ENCODE measurements around the gene GTSE1.

The GTSE1 gene

GRCh38 chr22:46377525-46378425, 81.1 kb downstream of the GTSE1 start:
- Histone ChIP-seq H4K91ac (ENCODE audit: low read length) (no peak overlapping the region), H3K4me3 (ENCODE audit: insufficient read depth in 1 of 2, low read depth in 1 of 2, low read length in 2 of 2) (no peak overlapping the region), H3K4me2 (ENCODE audit: low read length, poor library complexity, severe bottlenecking) (peak overlapping the region; percentile 47), H2BK5ac (ENCODE audit: low read depth, low read length, poor library complexity, severe bottlenecking) (peak overlapping the region; percentile 96), H3K27ac (ENCODE audit: low read length, poor library complexity, severe bottlenecking) (peak overlapping the region; percentile 93), H3K9me3 (ENCODE audit: control insufficient read depth, low read length) (peaks cover 13% of the 10 kb centered on the region), H3K14ac (ENCODE audit: low read length in 2 of 2) (no peak overlapping the region), H2BK15ac (ENCODE audit: low read depth, poor library complexity, severe bottlenecking) (no peak overlapping the region), H2AK5ac (ENCODE audit: low read length, severe bottlenecking) (peak overlapping the region; percentile 85), H3K18ac (ENCODE audit: low read depth in 1 of 2, low read length in 2 of 2) (no peak overlapping the region), H3K23ac (ENCODE audit: low read length in 2 of 2) (no peak overlapping the region), H4K8ac (ENCODE audit: low read length) (no peak overlapping the region), H2BK120ac (ENCODE audit: low read depth, low read length) (no peak overlapping the region), H3K4ac (ENCODE audit: low read depth in 1 of 2, low read length in 2 of 2) (no peak overlapping the region), H3K9ac (ENCODE audit: low read length) (no peak overlapping the region), H2AFZ (ENCODE audit: low read depth, low read length) (no peak overlapping the region), H3K36me3 (ENCODE audit: control insufficient read depth in 1 of 2, insufficient read depth in 2 of 2, low read depth in 1 of 2, low read length in 2 of 2) (peaks cover 0 to 45% of the 10 kb centered on the region in 2 experiments), H2BK12ac (ENCODE audit: low read length in 2 of 2) (no peak overlapping the region), H3K27me3 (ENCODE audit: control insufficient read depth in 1 of 2, insufficient read depth in 1 of 2, low read length in 2 of 2) (peaks cover 0 to 24% of the 10 kb centered on the region in 2 experiments), H3K79me1 (replicated peaks; ENCODE audit: low read length, poor library complexity, severe bottlenecking) (no peaks in the 10 kb centered on the region), H3K4me1 (ENCODE audit: control insufficient read depth, insufficient read depth, low read depth, low read length) (peaks cover 62% of the 10 kb centered on the region)
- WGBS = 48% methylated on average over 27 of the region's 27 CpGs
- DNase-seq = peak; percentile 42

DNA sequence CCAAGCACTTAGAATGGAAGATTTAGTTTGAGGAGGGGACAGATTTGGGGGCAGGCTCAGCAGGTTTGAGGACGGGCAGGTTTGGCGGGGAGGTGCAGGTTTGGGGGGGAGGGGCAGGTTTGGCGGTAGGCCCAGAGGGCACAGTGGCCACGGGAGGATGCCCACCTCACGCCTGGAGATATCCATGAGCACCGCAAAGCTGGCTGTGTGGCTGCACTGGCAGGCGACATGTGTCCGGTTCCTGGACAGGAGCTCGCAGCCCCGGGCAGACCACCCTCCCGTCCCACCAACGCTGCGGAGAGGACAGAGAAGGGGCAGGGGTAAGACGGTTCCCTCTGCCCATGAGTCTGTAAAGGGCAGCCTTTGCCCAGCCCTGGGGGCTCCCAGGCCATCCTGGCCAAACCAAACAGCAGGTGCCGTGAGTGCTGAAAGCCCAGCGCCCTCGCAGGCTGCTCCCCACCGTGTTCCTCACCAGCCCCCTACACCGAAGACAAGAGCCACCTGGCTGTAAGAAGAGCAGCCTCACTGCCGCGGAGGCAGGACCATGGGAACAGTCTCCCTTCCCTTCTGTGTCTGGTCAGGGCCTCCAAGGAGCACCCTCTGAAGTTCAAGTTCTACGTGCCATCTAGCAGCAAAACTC, 81.9 kb downstream of the GTSE1 start:
- WGBS = 88% methylated on average over 20 of the region's 22 CpGs
- no peak overlapping the region for H2AFZ ChIP-seq (ENCODE audit: low read depth, low read length)
- no peak for DNase-seq
- H3K14ac ChIP-seq (ENCODE audit: low read length in 2 of 2) = no peak overlapping the region
- no peak overlapping the region for H3K23ac ChIP-seq (ENCODE audit: low read length in 2 of 2)
- no peak overlapping the region for H2BK15ac ChIP-seq (ENCODE audit: low read depth, poor library complexity, severe bottlenecking)
- no peak overlapping the region for H4K91ac ChIP-seq (ENCODE audit: low read length)
- H3K4me2 ChIP-seq (ENCODE audit: low read length, poor library complexity, severe bottlenecking) = no peak overlapping the region
- no peak overlapping the region for H3K4me3 ChIP-seq (ENCODE audit: insufficient read depth in 1 of 2, low read depth in 1 of 2, low read length in 2 of 2)
- peaks cover 13% of the 10 kb centered on the region for H3K9me3 ChIP-seq (ENCODE audit: control insufficient read depth, low read length)
- H3K9ac ChIP-seq (ENCODE audit: low read length) = no peak overlapping the region
- H3K36me3 ChIP-seq (ENCODE audit: control insufficient read depth in 1 of 2, insufficient read depth in 2 of 2, low read depth in 1 of 2, low read length in 2 of 2) = peaks cover 0 to 43% of the 10 kb centered on the region in 2 experiments
- peaks cover 55% of the 10 kb centered on the region for H3K4me1 ChIP-seq (ENCODE audit: control insufficient read depth, insufficient read depth, low read depth, low read length)
- H2BK12ac ChIP-seq (ENCODE audit: low read length in 2 of 2) = no peak overlapping the region
- H3K27me3 ChIP-seq (ENCODE audit: control insufficient read depth in 1 of 2, insufficient read depth in 1 of 2, low read length in 2 of 2) = peaks cover 0 to 22% of the 10 kb centered on the region in 2 experiments
- H2BK5ac ChIP-seq (ENCODE audit: low read depth, low read length, poor library complexity, severe bottlenecking) = peak overlapping the region; percentile 77
- H2BK120ac ChIP-seq (ENCODE audit: low read depth, low read length) = no peak overlapping the region
- peak overlapping the region; percentile 93 for H3K27ac ChIP-seq (ENCODE audit: low read length, poor library complexity, severe bottlenecking)
- H3K79me1 ChIP-seq (replicated peaks; ENCODE audit: low read length, poor library complexity, severe bottlenecking) = no peaks in the 10 kb centered on the region
- H3K18ac ChIP-seq (ENCODE audit: low read depth in 1 of 2, low read length in 2 of 2) = no peak overlapping the region
- peak overlapping the region; percentile 55 for H2AK5ac ChIP-seq (ENCODE audit: low read length, severe bottlenecking)
- H3K4ac ChIP-seq (ENCODE audit: low read depth in 1 of 2, low read length in 2 of 2) = no peak overlapping the region
- H4K8ac ChIP-seq (ENCODE audit: low read length) = no peak overlapping the region

DNA sequence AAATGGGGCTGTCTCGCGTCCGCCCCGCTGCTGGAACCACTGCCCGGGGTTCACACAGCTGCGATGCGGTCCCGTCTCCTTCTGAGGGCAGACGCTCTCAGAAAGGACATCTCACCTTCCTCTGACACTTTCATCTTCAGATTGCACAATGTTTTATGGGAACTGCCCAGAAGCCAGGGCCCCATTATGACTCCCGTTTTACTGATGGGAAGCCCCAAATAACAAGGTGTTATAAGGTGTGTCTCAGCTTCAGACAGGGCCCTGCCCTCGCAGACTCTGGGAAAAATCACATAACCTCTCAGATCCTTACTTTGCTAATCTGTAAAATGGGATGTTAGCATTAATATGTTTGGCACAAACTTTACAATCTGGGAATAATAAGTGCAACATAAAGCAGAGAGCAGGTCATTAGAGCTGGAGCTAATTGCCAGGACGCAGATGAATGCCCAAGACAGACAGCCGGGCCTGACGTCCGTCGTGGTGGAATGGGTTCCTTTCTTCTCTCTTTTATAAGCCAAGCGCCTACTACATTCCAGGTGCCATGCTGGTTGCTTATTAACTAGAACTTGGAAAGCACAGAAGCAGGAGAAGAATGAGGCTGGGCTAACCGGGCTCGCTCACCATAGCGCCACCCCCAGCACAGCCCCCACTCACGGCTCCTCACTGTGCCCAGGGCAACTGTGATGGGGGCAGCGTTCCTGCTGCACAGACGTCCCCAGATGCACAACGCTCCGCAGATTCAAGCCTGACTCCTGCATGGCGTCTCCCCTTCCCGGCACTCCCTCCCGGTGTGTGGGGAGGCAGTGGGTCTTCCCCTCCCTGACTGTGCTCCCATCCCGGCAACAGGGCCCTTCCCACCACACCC, 82.6 kb downstream of the GTSE1 start:
- Histone ChIP-seq H3K18ac (ENCODE audit: low read depth in 1 of 2, low read length in 2 of 2) (no peak overlapping the region), H4K91ac (ENCODE audit: low read length) (no peak overlapping the region), H3K36me3 (ENCODE audit: control insufficient read depth in 1 of 2, insufficient read depth in 2 of 2, low read depth in 1 of 2, low read length in 2 of 2) (peaks cover 0 to 46% of the 10 kb centered on the region in 2 experiments), H2BK12ac (ENCODE audit: low read length in 2 of 2) (no peak overlapping the region), H2AK5ac (ENCODE audit: low read length, severe bottlenecking) (peak overlapping the region; percentile 55), H3K4me3 (ENCODE audit: insufficient read depth in 1 of 2, low read depth in 1 of 2, low read length in 2 of 2) (no peak overlapping the region), H3K27me3 (ENCODE audit: control insufficient read depth in 1 of 2, insufficient read depth in 1 of 2, low read length in 2 of 2) (peaks cover 0 to 22% of the 10 kb centered on the region in 2 experiments), H3K9ac (ENCODE audit: low read length) (no peak overlapping the region), H2BK15ac (ENCODE audit: low read depth, poor library complexity, severe bottlenecking) (no peak overlapping the region), H3K4ac (ENCODE audit: low read depth in 1 of 2, low read length in 2 of 2) (no peak overlapping the region), H2BK5ac (ENCODE audit: low read depth, low read length, poor library complexity, severe bottlenecking) (peak overlapping the region; percentile 66), H3K4me1 (ENCODE audit: control insufficient read depth, insufficient read depth, low read depth, low read length) (peaks cover 49% of the 10 kb centered on the region), H3K79me1 (replicated peaks; ENCODE audit: low read length, poor library complexity, severe bottlenecking) (no peaks in the 10 kb centered on the region), H3K9me3 (ENCODE audit: control insufficient read depth, low read length) (peaks cover 13% of the 10 kb centered on the region), H3K23ac (ENCODE audit: low read length in 2 of 2) (no peak overlapping the region), H2BK120ac (ENCODE audit: low read depth, low read length) (no peak overlapping the region), H3K4me2 (ENCODE audit: low read length, poor library complexity, severe bottlenecking) (peak overlapping the region; percentile 72), H3K14ac (ENCODE audit: low read length in 2 of 2) (no peak overlapping the region), H3K27ac (ENCODE audit: low read length, poor library complexity, severe bottlenecking) (peak overlapping the region; percentile 93), H2AFZ (ENCODE audit: low read depth, low read length) (no peak overlapping the region), H4K8ac (ENCODE audit: low read length) (no peak overlapping the region)
- DNase-seq = no peak
- WGBS = 91% methylated on average over 28 of the region's 29 CpGs
